MM.1S (cell line): ENCODE results near the gene HOXC10.

Experiments used
- DNase-seq: peaks from one replicate; pipeline ENCODE4 v3.0.0-alpha.2; 2015
- H2AFZ ChIP-seq: fragments of 300-600 bp; sonication (generic); 2 replicates; pipeline ENCODE4 v1.6.0; 2016; ENCODE audit warnings: antibody characterized with exemption, low read length
- H3F3A ChIP-seq: fragments of 300-600 bp; sonication (generic); 2 replicates; pipeline ENCODE4 v1.6.1; 2016; ENCODE audit warnings: mild to moderate bottlenecking, antibody characterized with exemption, low read length, moderate library complexity, mixed read lengths; ENCODE audit not compliant: insufficient read depth
- H3K27ac ChIP-seq: fragments of 300-600 bp; sonication (generic); 2 replicates; pipeline ENCODE4 v1.5.1; 2016; ENCODE audit warnings: mild to moderate bottlenecking, low read length
- H3K27me3 ChIP-seq: fragments of 300-600 bp; sonication (generic); replicated peaks from 2 replicates; pipeline ENCODE4 v1.6.0; 2016; ENCODE audit warnings: low read length; ENCODE audit not compliant: insufficient read depth
- H3K36me3 ChIP-seq: fragments of 300-600 bp; sonication (generic); replicated peaks from 2 replicates; pipeline ENCODE4 v1.6.1; 2016; ENCODE audit warnings: mild to moderate bottlenecking, low read length, mixed read lengths; ENCODE audit not compliant: insufficient read depth
- H3K4me1 ChIP-seq: fragments of 300-600 bp; sonication (generic); 2 replicates; pipeline ENCODE4 v1.6.1; 2016; ENCODE audit warnings: low read length, mixed read lengths
- H3K4me2 ChIP-seq: fragments of 300-600 bp; sonication (generic); 2 replicates; pipeline ENCODE4 v1.6.0; 2016; ENCODE audit warnings: low read depth, low read length
- H3K4me3 ChIP-seq: fragments of 300-600 bp; sonication (generic); 2 replicates; pipeline ENCODE4 v1.5.1; 2016; ENCODE audit warnings: low read length, mixed read lengths
- H3K79me2 ChIP-seq: fragments of 300-600 bp; sonication (generic); 2 replicates; pipeline ENCODE4 v1.6.1; 2016; ENCODE audit warnings: mixed run types, low read length, mixed read lengths
- H3K9ac ChIP-seq: fragments of 300-600 bp; sonication (generic); 2 replicates; pipeline ENCODE4 v1.6.1; 2016; ENCODE audit warnings: low read length, mixed read lengths
- H3K9me2 ChIP-seq: fragments of 300-600 bp; sonication (generic); replicated peaks from 2 replicates; pipeline ENCODE4 v1.6.1; 2016; ENCODE audit warnings: mild to moderate bottlenecking, low read length, mixed read lengths; ENCODE audit not compliant: insufficient read depth
- H3K9me3 ChIP-seq: fragments of 300-600 bp; sonication (generic); replicated peaks from 2 replicates; pipeline ENCODE4 v1.6.1; 2016; ENCODE audit warnings: mild to moderate bottlenecking, low read length, mixed read lengths; ENCODE audit not compliant: insufficient read depth
- H4K20me1 ChIP-seq: fragments of 300-600 bp; sonication (generic); 2 replicates; pipeline ENCODE4 v1.6.1; 2016; ENCODE audit warnings: mild to moderate bottlenecking, low read length, moderate library complexity, mixed read lengths; ENCODE audit not compliant: insufficient read depth
- EZH2 ChIP-seq: fragments of 300-600 bp; sonication (generic); optimal IDR thresholded peaks from 2 replicates; pipeline ENCODE3; 2017; ENCODE audit warnings: low read depth, mild to moderate bottlenecking, antibody characterized with exemption, low read length, mixed read lengths
- EZH2phosphoT487 ChIP-seq: fragments of 300-600 bp; sonication (generic); IDR thresholded peaks from 2 replicates; pipeline ENCODE4 v1.6.1; 2018; ENCODE audit warnings: antibody characterized with exemption, low read length
- TF ChIP-seq, protein P1 (sequence below): fragments of 300-600 bp; sonication (generic); IDR thresholded peaks from 2 replicates; pipeline ENCODE4 v1.5.1; 2016; ENCODE audit warnings: antibody characterized with exemption, low read length, mixed read lengths

The HOXC10 gene

DNA sequence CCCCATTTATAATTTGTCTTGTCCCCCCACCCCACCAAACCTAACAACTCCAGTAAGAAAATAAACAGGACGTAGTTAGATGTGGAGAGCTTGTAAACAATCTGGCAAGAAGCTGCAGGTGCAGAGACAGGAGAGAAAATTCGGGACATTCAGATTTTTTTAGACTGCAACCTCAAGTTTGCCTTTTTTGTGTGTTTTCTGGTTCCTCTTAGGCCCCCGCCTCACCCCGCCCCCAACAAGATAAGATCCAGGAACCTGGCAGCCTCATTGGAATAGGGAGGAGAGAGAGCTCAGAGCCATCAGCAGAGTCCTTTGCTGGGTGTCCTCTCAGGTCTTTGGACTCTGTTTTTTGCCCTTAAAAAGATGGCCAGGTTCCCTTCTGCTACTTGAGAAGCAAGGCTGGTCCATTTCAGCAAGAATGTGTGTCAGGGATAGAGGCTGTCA, 2.9 kb downstream of the HOXC10 start:
- Histone ChIP-seq H3K4me1 (peaks cover 20% of the 10 kb centered on the region; the same call in 1 of the 2 replicates), H3K9me3 (no peaks in the 10 kb centered on the region), H3K27me3 (peaks cover 96% of the 10 kb centered on the region), H3K79me2 (no peaks in the 10 kb centered on the region), H3K27ac (no peak overlapping the region), H2AFZ (no peak overlapping the region), H3F3A (0 out of 2 replicates have a peak, but pooled peaks cover 3% of the 10 kb centered on the region), H3K36me3 (no peaks in the 10 kb centered on the region), H3K4me3 (no peak overlapping the region), H4K20me1 (no peaks in the 10 kb centered on the region), H3K4me2 (no peak overlapping the region), H3K9ac (no peak overlapping the region), H3K9me2 (no peaks in the 10 kb centered on the region)
- TF ChIP-seq EZH2phosphoT487 = no peak
- TF ChIP-seq, protein P1, sequence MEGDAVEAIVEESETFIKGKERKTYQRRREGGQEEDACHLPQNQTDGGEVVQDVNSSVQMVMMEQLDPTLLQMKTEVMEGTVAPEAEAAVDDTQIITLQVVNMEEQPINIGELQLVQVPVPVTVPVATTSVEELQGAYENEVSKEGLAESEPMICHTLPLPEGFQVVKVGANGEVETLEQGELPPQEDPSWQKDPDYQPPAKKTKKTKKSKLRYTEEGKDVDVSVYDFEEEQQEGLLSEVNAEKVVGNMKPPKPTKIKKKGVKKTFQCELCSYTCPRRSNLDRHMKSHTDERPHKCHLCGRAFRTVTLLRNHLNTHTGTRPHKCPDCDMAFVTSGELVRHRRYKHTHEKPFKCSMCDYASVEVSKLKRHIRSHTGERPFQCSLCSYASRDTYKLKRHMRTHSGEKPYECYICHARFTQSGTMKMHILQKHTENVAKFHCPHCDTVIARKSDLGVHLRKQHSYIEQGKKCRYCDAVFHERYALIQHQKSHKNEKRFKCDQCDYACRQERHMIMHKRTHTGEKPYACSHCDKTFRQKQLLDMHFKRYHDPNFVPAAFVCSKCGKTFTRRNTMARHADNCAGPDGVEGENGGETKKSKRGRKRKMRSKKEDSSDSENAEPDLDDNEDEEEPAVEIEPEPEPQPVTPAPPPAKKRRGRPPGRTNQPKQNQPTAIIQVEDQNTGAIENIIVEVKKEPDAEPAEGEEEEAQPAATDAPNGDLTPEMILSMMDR = no peak
- no peak for TF ChIP-seq EZH2
- no peak for DNase-seq

DNA sequence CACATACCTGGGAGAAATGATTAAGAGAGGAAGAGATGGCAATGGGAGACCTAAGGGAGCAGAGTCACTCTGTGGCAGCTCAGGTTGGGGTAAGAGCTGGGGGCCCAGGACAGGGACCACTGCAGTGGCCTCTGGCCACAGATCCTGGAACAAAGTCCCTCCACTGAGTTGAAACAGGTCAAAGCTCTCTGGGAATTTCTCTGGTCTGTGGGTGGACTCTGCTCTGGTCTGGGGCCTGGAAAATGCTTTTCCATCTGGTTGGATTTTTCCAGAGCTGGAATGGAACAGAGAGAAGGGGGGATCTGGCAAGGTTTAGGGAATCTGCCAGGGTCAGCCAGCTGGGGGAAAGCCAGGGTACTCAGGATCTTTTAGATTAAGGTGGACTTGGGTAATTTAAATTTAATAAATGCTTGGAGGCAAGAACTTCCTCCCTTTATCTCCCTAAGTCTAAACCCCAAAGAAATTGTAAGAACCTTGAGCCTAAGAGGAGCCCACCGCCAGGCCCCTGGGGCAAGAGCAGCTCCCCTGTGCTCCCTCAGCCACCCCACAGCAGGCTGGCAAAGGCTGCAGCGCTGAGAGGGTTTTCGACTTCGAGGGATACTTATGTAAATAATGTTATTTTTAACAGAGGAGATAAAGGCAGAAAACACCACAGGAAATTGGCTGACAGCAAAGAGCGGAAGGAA, 3.7 kb downstream of the HOXC10 start:
- TF ChIP-seq, protein P1 = no peak
- TF ChIP-seq EZH2 = no peak
- TF ChIP-seq EZH2phosphoT487 = no peak
- Histone ChIP-seq H3K9me2 (no peaks in the 10 kb centered on the region), H3K4me1 (peaks cover 20% of the 10 kb centered on the region; the same call in 1 of the 2 replicates), H3K27me3 (peaks cover 96% of the 10 kb centered on the region), H3K36me3 (no peaks in the 10 kb centered on the region), H4K20me1 (no peaks in the 10 kb centered on the region), H3K9ac (no peak overlapping the region), H3K27ac (no peak overlapping the region), H3K4me3 (no peak overlapping the region), H3K4me2 (peak overlapping the region; percentile 79), H3K79me2 (no peaks in the 10 kb centered on the region), H3K9me3 (no peaks in the 10 kb centered on the region), H3F3A (0 out of 2 replicates have a peak, but pooled peaks cover 6% of the 10 kb centered on the region), H2AFZ (no peak overlapping the region)
- no peak for DNase-seq

DNA sequence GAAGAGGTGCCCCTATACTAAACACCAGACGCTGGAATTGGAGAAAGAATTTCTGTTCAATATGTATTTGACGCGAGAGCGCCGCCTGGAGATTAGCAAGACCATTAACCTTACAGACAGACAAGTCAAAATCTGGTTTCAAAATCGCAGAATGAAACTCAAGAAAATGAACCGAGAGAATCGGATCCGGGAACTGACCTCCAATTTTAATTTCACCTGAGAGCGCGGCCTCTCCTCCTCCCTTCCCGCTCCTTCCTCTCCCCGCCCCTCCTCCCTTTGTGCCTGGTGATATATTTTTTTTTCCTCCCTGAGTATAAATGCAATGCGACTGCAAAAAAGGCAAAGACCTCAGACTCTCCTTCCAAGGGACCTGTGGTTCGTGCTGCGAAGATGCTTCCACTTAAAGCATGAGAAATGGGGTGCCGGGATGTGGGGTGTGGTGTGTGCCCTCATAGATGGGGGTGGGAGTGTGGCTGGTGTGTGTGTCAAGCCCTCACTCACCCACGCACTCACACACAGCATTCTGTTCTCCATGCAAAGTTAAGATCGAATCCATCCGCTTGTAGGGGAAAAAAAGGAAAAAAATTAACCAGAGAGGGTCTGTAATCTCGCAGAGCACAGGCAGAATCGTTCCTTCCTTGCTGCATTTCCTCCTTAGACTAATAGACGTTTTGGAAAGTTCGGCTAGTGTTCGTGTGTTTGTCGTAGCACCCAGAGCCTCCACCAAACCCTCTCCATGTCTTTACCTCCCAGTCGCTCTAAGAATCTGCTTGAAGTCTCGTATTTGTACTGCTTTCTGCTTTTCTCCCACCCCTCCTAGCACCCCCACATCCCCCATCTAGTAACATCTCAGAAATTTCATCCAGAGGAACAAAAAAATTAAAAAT, 4.5 kb downstream of the HOXC10 start:
- Histone ChIP-seq H3K4me2 (peak overlapping the region; percentile 79), H3K4me3 (peak overlapping the region; percentile 45), H3K9me2 (no peaks in the 10 kb centered on the region), H4K20me1 (no peaks in the 10 kb centered on the region), H3K79me2 (no peaks in the 10 kb centered on the region), H3K36me3 (no peaks in the 10 kb centered on the region), H3K4me1 (peaks cover 20% of the 10 kb centered on the region; the same call in 1 of the 2 replicates), H2AFZ (no peak overlapping the region), H3K9me3 (no peaks in the 10 kb centered on the region), H3K27me3 (peaks cover 96% of the 10 kb centered on the region), H3F3A (0 out of 2 replicates have a peak, but pooled peaks cover 6% of the 10 kb centered on the region), H3K27ac (no peak overlapping the region), H3K9ac (no peak overlapping the region)
- DNase-seq = peak; percentile 80
- TF ChIP-seq EZH2phosphoT487 = no peak
- TF ChIP-seq, protein P1 = peak; percentile 76
- peak; percentile 21 for TF ChIP-seq EZH2
